Gastroesophageal sphincter (tissue), 3 donors: ENCODE data around the gene ECI2.

ENCODE experiments used
- EP300 ChIP-seq: sonication (generic); formaldehyde crosslinking; IDR thresholded peaks from one replicate; pipeline ENCODE4 v1.6.1; 2017; ENCODE audit warnings: antibody characterized with exemption, mild to moderate bottlenecking
- POLR2A ChIP-seq, 2 donors: fragments of 450-650 bp; IDR thresholded peaks; one replicate each; pipeline ENCODE4 v1.6.1; 2017; ENCODE audit warnings: antibody characterized with exemption in 2 of 2, mild to moderate bottlenecking in 2 of 2, moderate library complexity in 1 of 2
- POLR2AphosphoS5 ChIP-seq: sonication (generic); formaldehyde crosslinking; IDR thresholded peaks from one replicate; pipeline ENCODE4 v1.6.1; 2017; ENCODE audit warnings: antibody characterized with exemption
- TF ChIP-seq, protein P1 (sequence below), 4 experiments: fragments of 200-600 bp in 2 of 4; fragments of 450-650 bp in 2 of 4; sonication (generic) in 1 of 4; IDR thresholded peaks; one replicate each; pipeline ENCODE4 v1.5.1; 2017 to 2019; ENCODE audit warnings: antibody characterized with exemption in 4 of 4, mild to moderate bottlenecking in 2 of 4, moderate library complexity in 2 of 4

GRCh38 chr6:4069199-4069598 is 66.2 kb downstream of the ECI2 start:
- TF ChIP-seq POLR2AphosphoS5 = no peak
- TF ChIP-seq, protein P1, sequence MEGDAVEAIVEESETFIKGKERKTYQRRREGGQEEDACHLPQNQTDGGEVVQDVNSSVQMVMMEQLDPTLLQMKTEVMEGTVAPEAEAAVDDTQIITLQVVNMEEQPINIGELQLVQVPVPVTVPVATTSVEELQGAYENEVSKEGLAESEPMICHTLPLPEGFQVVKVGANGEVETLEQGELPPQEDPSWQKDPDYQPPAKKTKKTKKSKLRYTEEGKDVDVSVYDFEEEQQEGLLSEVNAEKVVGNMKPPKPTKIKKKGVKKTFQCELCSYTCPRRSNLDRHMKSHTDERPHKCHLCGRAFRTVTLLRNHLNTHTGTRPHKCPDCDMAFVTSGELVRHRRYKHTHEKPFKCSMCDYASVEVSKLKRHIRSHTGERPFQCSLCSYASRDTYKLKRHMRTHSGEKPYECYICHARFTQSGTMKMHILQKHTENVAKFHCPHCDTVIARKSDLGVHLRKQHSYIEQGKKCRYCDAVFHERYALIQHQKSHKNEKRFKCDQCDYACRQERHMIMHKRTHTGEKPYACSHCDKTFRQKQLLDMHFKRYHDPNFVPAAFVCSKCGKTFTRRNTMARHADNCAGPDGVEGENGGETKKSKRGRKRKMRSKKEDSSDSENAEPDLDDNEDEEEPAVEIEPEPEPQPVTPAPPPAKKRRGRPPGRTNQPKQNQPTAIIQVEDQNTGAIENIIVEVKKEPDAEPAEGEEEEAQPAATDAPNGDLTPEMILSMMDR (IDR thresholded peaks at IDR 0.05) = no peak
- no peak for TF ChIP-seq EP300
- no peak for TF ChIP-seq POLR2A (IDR thresholded peaks at IDR 0.05)
